ENCODE data around the gene PAK6.

DNA sequence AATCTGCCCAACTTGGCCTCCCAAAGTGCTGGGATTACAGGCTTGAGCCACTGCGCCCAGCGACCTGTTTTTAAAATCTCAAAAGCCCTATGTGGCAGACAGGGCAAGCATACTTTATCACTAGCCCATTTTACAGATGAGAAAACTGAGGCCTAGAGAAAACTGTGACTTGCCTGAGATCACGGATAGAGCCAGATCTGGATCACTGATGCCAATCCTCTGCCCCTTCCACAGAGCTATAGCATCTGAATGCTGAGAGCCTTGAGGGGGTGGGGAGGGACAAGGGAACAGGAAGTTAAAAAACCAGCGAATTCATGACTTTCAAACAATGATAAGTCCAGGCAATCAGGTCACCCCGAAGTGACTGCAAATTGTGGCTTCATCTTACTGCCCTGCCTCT is 36.7 kb downstream of the PAK6 start:
- TF ChIP-seq POLR2A (IDR thresholded peaks at IDR 0.05): no peak
- TF ChIP-seq, protein P1, sequence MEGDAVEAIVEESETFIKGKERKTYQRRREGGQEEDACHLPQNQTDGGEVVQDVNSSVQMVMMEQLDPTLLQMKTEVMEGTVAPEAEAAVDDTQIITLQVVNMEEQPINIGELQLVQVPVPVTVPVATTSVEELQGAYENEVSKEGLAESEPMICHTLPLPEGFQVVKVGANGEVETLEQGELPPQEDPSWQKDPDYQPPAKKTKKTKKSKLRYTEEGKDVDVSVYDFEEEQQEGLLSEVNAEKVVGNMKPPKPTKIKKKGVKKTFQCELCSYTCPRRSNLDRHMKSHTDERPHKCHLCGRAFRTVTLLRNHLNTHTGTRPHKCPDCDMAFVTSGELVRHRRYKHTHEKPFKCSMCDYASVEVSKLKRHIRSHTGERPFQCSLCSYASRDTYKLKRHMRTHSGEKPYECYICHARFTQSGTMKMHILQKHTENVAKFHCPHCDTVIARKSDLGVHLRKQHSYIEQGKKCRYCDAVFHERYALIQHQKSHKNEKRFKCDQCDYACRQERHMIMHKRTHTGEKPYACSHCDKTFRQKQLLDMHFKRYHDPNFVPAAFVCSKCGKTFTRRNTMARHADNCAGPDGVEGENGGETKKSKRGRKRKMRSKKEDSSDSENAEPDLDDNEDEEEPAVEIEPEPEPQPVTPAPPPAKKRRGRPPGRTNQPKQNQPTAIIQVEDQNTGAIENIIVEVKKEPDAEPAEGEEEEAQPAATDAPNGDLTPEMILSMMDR (IDR thresholded peaks at IDR 0.05): no peak

All from vagina (tissue), 2 donors.